Epithelial cell of esophagus (primary cell): Measurements from ENCODE around the gene TSPAN10.
A peak's percentile ranks its signal among the peaks of the same experiment; 100 is the strongest.

Experiments used
- DNase-seq: peaks from one replicate; pipeline ENCODE4 v3.0.0; 2010; ENCODE audit warnings: low read depth
- H3K4me3 ChIP-seq: 2 replicates; pipeline ENCODE4 v1.5.1; 2011; ENCODE audit warnings: mild to moderate bottlenecking, low read length, control low read depth
- CTCF ChIP-seq: IDR thresholded peaks from 2 replicates; pipeline ENCODE4 v1.5.1; 2011; ENCODE audit warnings: low read depth, mild to moderate bottlenecking, low read length, control low read depth, inconsistent platforms; ENCODE audit not compliant: insufficient read depth; ENCODE audit errors: missing control alignments

The TSPAN10 gene

GRCh38 chr17:81635431-81635830, 1.6 kb upstream of the TSPAN10 start:
- H3K4me3 ChIP-seq, result peak overlapping the region; percentile 96
- TF ChIP-seq CTCF, result no peak
- DNase-seq, result peak; percentile 42

GRCh38 chr17:81635973-81636504, 957 bp upstream of the TSPAN10 start:
- peak overlapping the region; percentile 96 for H3K4me3 ChIP-seq
- TF ChIP-seq CTCF, result no peak
- peak; percentile 68 for DNase-seq

- no peak for DNase-seq
- H3K4me3 ChIP-seq, result no peak overlapping the region
- TF ChIP-seq CTCF, result no peak
Measured at GRCh38 chr17:81638683-81639082, 1.7 kb downstream of the TSPAN10 start.

GRCh38 chr17:81640011-81640410, 3.0 kb downstream of the TSPAN10 start:
- DNase-seq, result no peak
- H3K4me3 ChIP-seq, result no peak overlapping the region
- TF ChIP-seq CTCF, result no peak

GRCh38 chr17:81641825-81642489, 5.0 kb downstream of the TSPAN10 start:
- DNase-seq, result peak; percentile 88
- no peak for TF ChIP-seq CTCF
- H3K4me3 ChIP-seq, result no peak overlapping the region

GRCh38 chr17:81644496-81644895, 7.5 kb downstream of the TSPAN10 start:
- H3K4me3 ChIP-seq, result no peak overlapping the region
- TF ChIP-seq CTCF, result no peak
- DNase-seq, result no peak
